Measurements from ENCODE around the gene DENND4A.
A peak's percentile ranks its signal among the peaks of the same experiment; 100 is the strongest.

Gene DENND4A

DNA sequence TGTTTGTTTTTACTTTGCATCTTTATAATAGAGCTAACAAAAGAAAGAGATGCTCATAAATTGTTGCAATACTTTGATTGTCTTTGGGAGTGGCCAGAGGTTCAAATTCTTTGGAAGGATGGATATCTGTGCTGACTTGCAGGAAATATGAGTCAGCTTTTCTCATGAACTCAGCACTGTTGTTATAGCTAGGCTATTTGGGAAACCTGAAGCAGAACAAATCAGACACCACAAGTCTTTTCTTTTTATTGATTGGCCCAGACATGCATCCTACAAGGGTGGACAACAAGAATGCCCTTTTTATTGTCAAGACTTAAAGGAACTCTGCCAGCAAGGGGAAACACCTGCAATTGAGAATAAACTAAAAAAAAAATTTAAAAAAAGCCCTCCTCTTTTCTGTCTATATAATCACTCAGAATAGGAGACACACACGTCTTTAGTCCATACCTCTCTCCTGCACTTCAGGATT, 4.6 kb upstream of the DENND4A start:
- H3K9me3 ChIP-seq (ENCODE audit: insufficient read depth, low read length, severe bottlenecking), result no peaks in the 10 kb centered on the region
- H3K36me3 ChIP-seq (ENCODE audit: insufficient read depth, low read length), result no peaks in the 10 kb centered on the region; the same call in 1 of the 2 replicates
- ATAC-seq (ENCODE audit: insufficient read depth, low read depth), result no peak
- H2AFZ ChIP-seq (ENCODE audit: low read depth, low read length), result no peak overlapping the region
- no peak overlapping the region for H3K4me2 ChIP-seq (ENCODE audit: insufficient read depth, low read length)
- H3K4me1 ChIP-seq (ENCODE audit: insufficient read depth, low read length), result peaks cover 10% of the 10 kb centered on the region
- no peak overlapping the region for H3K9ac ChIP-seq (ENCODE audit: low read depth, low read length)
- TF ChIP-seq EZH2 (IDR thresholded peaks at IDR 0.05; ENCODE audit: borderline replicate concordance, low read depth, low read length, severe bottlenecking), result no peak
- TF ChIP-seq, protein P1, sequence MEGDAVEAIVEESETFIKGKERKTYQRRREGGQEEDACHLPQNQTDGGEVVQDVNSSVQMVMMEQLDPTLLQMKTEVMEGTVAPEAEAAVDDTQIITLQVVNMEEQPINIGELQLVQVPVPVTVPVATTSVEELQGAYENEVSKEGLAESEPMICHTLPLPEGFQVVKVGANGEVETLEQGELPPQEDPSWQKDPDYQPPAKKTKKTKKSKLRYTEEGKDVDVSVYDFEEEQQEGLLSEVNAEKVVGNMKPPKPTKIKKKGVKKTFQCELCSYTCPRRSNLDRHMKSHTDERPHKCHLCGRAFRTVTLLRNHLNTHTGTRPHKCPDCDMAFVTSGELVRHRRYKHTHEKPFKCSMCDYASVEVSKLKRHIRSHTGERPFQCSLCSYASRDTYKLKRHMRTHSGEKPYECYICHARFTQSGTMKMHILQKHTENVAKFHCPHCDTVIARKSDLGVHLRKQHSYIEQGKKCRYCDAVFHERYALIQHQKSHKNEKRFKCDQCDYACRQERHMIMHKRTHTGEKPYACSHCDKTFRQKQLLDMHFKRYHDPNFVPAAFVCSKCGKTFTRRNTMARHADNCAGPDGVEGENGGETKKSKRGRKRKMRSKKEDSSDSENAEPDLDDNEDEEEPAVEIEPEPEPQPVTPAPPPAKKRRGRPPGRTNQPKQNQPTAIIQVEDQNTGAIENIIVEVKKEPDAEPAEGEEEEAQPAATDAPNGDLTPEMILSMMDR (IDR thresholded peaks at IDR 0.05; ENCODE audit: borderline replicate concordance, extremely low read depth, low read length, poor library complexity, severe bottlenecking), result no peak
- H3K79me2 ChIP-seq (ENCODE audit: insufficient read depth, low read length), result no peaks in the 10 kb centered on the region; the same call in 1 of the 2 replicates
- DNase-seq, result no peak
- no peaks in the 10 kb centered on the region for H4K20me1 ChIP-seq (ENCODE audit: insufficient read depth, low read length)
- H3K27me3 ChIP-seq (ENCODE audit: insufficient read depth, low read length, poor library complexity), result no peaks in the 10 kb centered on the region
- no peak overlapping the region for H3K27ac ChIP-seq (ENCODE audit: low read length)
- H3K4me3 ChIP-seq (ENCODE audit: low read depth in 1 of 2, low read length in 2 of 2), result no peak overlapping the region

DNA sequence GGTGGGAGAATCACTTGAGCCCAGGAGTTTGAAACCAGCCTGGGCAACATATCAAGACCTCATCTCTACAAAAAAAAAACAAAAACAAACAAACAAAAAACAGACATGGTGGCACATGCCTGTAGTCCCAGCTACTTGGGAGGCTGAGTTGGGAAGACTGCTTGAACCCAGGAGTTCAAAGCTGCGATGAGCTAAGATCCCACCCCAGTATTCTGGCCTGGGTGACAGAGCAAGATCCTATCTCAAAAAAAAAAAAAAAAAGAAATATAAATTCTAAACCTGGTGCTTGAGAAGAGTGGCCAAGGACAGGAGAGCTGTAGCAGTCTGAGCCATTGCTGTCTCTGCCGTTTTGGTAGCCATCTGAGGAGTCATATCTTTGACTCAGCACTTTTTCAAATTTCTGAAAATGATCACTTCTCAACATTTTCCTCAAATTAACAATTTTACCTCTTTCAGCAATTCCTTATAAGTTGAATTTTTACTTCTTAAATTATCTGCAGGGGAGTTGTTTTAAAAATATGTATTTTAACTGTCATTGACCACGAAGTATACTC, 3.6 kb upstream of the DENND4A start:
- Histone ChIP-seq H4K20me1 (ENCODE audit: insufficient read depth, low read length) (no peaks in the 10 kb centered on the region), H3K79me2 (ENCODE audit: insufficient read depth, low read length) (peaks cover 9% of the 10 kb centered on the region), H3K4me2 (ENCODE audit: insufficient read depth, low read length) (no peak overlapping the region), H3K4me3 (ENCODE audit: low read depth in 1 of 2, low read length in 2 of 2) (no peak overlapping the region), H3K27me3 (ENCODE audit: insufficient read depth, low read length, poor library complexity) (no peaks in the 10 kb centered on the region), H3K9me3 (ENCODE audit: insufficient read depth, low read length, severe bottlenecking) (no peaks in the 10 kb centered on the region), H2AFZ (ENCODE audit: low read depth, low read length) (no peak overlapping the region), H3K9ac (ENCODE audit: low read depth, low read length) (no peak overlapping the region), H3K36me3 (ENCODE audit: insufficient read depth, low read length) (no peaks in the 10 kb centered on the region; the same call in 1 of the 2 replicates), H3K4me1 (ENCODE audit: insufficient read depth, low read length) (peaks cover 11% of the 10 kb centered on the region), H3K27ac (ENCODE audit: low read length) (no peak overlapping the region)
- ATAC-seq (ENCODE audit: insufficient read depth, low read depth) (no peak), DNase-seq (no peak)
- no peak for TF ChIP-seq EZH2 (IDR thresholded peaks at IDR 0.05; ENCODE audit: borderline replicate concordance, low read depth, low read length, severe bottlenecking)
- TF ChIP-seq, protein P1 (IDR thresholded peaks at IDR 0.05; ENCODE audit: borderline replicate concordance, extremely low read depth, low read length, poor library complexity, severe bottlenecking), result no peak

DNA sequence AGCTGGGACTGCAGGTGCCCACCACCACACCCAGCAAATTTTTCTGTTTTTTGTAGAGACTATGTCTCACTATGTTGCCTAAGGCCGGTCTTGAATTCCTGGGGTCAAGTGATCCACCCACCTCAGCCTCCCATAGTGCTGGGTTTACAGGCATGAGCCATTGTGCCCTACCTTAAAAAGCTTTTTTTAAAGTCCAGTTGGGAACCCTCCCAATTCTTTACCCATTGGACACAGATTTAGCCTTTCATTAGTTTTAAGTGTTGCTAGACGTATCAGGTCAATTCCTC, 1.7 kb upstream of the DENND4A start:
- H3K27me3 ChIP-seq (ENCODE audit: insufficient read depth, low read length, poor library complexity), result no peaks in the 10 kb centered on the region
- ATAC-seq (ENCODE audit: insufficient read depth, low read depth), result no peak

More for the DNA sequence above, 1.7 kb upstream of the DENND4A start:
- no peak for TF ChIP-seq EZH2 (IDR thresholded peaks at IDR 0.05; ENCODE audit: borderline replicate concordance, low read depth, low read length, severe bottlenecking)
- TF ChIP-seq, protein P1 (IDR thresholded peaks at IDR 0.05; ENCODE audit: borderline replicate concordance, extremely low read depth, low read length, poor library complexity, severe bottlenecking), result no peak
- H3K4me1 ChIP-seq (ENCODE audit: insufficient read depth, low read length), result peaks cover 26% of the 10 kb centered on the region
- no peak overlapping the region for H3K9ac ChIP-seq (ENCODE audit: low read depth, low read length)
- H3K79me2 ChIP-seq (ENCODE audit: insufficient read depth, low read length), result peaks cover 27% of the 10 kb centered on the region
- no peaks in the 10 kb centered on the region; the same call in 1 of the 2 replicates for H3K36me3 ChIP-seq (ENCODE audit: insufficient read depth, low read length)
- no peaks in the 10 kb centered on the region for H3K9me3 ChIP-seq (ENCODE audit: insufficient read depth, low read length, severe bottlenecking)
- 0 out of 2 replicates have a peak overlapping the region, but pooled peaks have one; percentile 89 for H3K4me2 ChIP-seq (ENCODE audit: insufficient read depth, low read length)
- DNase-seq, result no peak
- H4K20me1 ChIP-seq (ENCODE audit: insufficient read depth, low read length), result no peaks in the 10 kb centered on the region
- no peak overlapping the region for H3K4me3 ChIP-seq (ENCODE audit: low read depth in 1 of 2, low read length in 2 of 2)
- H3K27ac ChIP-seq (ENCODE audit: low read length), result no peak overlapping the region
- no peak overlapping the region for H2AFZ ChIP-seq (ENCODE audit: low read depth, low read length)
